ENCODE data around the gene ENTPD5.
"Not testable (repeated sequence)": the region's sequence is repeated elsewhere in the genome, so short reads cannot be mapped to it uniquely, and the experiment has no call there.

- TF ChIP-seq POLR2A, CTCF, EP300 (IDR thresholded peaks at IDR 0.05): not testable (repeated sequence)
Measured at GRCh38 chr14:73988656-73989055, 30.4 kb downstream of the ENTPD5 start.
